Prostate gland (tissue), 2 donors: ENCODE data around the gene SORBS1. TPM values are rescaled to one million over a fixed set of nuclear protein-coding genes. Genes with fewer than 3 reads are reported as not detected.

Experiments used
- DNase-seq: peaks from one replicate; pipeline ENCODE4 v3.0.0-alpha.2; 2019; ENCODE audit warnings: low spot score
- H3K27ac ChIP-seq, 2 donors: fragments of 200-600 bp; sonication (generic); 2 replicates each; pipeline ENCODE4 v1.5.1; 2017 to 2019
- H3K27me3 ChIP-seq: fragments of 200-600 bp; sonication (generic); replicated peaks from 2 replicates; pipeline ENCODE4 v1.5.1; 2019; ENCODE audit not compliant: insufficient read depth
- H3K36me3 ChIP-seq, 2 donors: fragments of 200-600 bp; sonication (generic); 1 replicate in 1 of 2; 2 replicates in 1 of 2; pipeline versions ENCODE4 v1.5.1 to v1.8.1; 2017 to 2019
- H3K4me1 ChIP-seq: fragments of 200-600 bp; sonication (generic); replicated peaks from 2 replicates; pipeline ENCODE4 v1.5.1; 2019
- H3K4me3 ChIP-seq, 2 donors: fragments of 200-600 bp; sonication (generic); 2 replicates each; pipeline ENCODE4 v1.5.1; 2017 to 2019
- H3K9me3 ChIP-seq: fragments of 200-600 bp; sonication (generic); 2 replicates; pipeline ENCODE4 v1.5.1; 2017
- POLR2A ChIP-seq: fragments of 450-650 bp; IDR thresholded peaks from one replicate; pipeline ENCODE4 v1.6.1; 2016; ENCODE audit warnings: antibody characterized with exemption, mild to moderate bottlenecking
- POLR2AphosphoS5 ChIP-seq: sonication (generic); formaldehyde crosslinking; IDR thresholded peaks from one replicate; pipeline ENCODE4 v1.6.1; 2017; ENCODE audit warnings: antibody characterized with exemption
- WGBS: methylation state at CpG from one replicate; pipeline ENCODE4 v1.1.5; 2018; 5-methylcytosine and 5-hydroxymethylcytosine counted together
- intact Hi-C: fragments of 100-400 bp; cut with DNase I; formaldehyde crosslinking; loops from one replicate; pipeline ENCODE4 v1.14.2; 2022
- total RNA-seq, 2 donors: library from RNA; depleted of rRNA; stranded (reverse); fragments of >200 nt; gene quantifications; one replicate each; pipeline ENCODE4 v1.1.0, GENCODE V29; 2016
- TF ChIP-seq, protein P1 (sequence below), 4 experiments: fragments of 200-600 bp in 2 of 4; fragments of 450-650 bp in 2 of 4; sonication (generic) in 2 of 4; IDR thresholded peaks; 1 replicate in 3 of 4; 2 replicates in 1 of 4; pipeline ENCODE4 v1.5.1; 2016 to 2019; ENCODE audit warnings: antibody characterized with exemption in 4 of 4, mild to moderate bottlenecking in 2 of 4, moderate library complexity in 2 of 4

The SORBS1 gene
- total RNA-seq, 2 donors from 2014 or later, result 84.6 to 189 TPM

DNA sequence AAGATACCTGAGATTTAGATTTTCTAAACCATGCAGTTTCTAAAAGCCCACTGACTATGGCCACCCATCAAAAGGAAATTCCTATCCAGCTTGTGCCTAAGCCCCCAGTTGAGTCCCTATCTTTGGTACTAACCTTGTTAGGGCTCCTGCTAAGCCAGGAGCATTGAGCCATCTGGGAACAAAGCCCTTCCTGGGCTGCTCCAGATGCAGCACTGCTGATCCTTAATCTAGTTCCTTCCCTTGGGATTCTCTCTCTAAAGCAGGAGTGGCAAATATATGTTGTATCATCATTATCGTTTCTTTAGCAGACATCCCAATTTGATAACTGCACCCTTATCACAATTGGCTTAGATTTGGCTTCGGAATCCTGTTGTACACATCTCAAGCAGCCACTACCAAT, 245.7 kb downstream of the SORBS1 start:
- Histone ChIP-seq H3K36me3 (no peaks in the 10 kb centered on the region), H3K27ac (no peak overlapping the region), H3K4me3 (no peak overlapping the region), H3K4me1 (no peaks in the 10 kb centered on the region), H3K27me3 (no peaks in the 10 kb centered on the region), H3K9me3 (no peaks in the 10 kb centered on the region)
- WGBS, result 96% methylated on average over 2 of the region's 2 CpGs
- no peak for DNase-seq
- TF ChIP-seq POLR2A, result no peak
- no peak for TF ChIP-seq POLR2AphosphoS5
- TF ChIP-seq, protein P1, sequence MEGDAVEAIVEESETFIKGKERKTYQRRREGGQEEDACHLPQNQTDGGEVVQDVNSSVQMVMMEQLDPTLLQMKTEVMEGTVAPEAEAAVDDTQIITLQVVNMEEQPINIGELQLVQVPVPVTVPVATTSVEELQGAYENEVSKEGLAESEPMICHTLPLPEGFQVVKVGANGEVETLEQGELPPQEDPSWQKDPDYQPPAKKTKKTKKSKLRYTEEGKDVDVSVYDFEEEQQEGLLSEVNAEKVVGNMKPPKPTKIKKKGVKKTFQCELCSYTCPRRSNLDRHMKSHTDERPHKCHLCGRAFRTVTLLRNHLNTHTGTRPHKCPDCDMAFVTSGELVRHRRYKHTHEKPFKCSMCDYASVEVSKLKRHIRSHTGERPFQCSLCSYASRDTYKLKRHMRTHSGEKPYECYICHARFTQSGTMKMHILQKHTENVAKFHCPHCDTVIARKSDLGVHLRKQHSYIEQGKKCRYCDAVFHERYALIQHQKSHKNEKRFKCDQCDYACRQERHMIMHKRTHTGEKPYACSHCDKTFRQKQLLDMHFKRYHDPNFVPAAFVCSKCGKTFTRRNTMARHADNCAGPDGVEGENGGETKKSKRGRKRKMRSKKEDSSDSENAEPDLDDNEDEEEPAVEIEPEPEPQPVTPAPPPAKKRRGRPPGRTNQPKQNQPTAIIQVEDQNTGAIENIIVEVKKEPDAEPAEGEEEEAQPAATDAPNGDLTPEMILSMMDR (IDR thresholded peaks at IDR 0.05), result no peak
- intact Hi-C loops, result no loop called here

DNA sequence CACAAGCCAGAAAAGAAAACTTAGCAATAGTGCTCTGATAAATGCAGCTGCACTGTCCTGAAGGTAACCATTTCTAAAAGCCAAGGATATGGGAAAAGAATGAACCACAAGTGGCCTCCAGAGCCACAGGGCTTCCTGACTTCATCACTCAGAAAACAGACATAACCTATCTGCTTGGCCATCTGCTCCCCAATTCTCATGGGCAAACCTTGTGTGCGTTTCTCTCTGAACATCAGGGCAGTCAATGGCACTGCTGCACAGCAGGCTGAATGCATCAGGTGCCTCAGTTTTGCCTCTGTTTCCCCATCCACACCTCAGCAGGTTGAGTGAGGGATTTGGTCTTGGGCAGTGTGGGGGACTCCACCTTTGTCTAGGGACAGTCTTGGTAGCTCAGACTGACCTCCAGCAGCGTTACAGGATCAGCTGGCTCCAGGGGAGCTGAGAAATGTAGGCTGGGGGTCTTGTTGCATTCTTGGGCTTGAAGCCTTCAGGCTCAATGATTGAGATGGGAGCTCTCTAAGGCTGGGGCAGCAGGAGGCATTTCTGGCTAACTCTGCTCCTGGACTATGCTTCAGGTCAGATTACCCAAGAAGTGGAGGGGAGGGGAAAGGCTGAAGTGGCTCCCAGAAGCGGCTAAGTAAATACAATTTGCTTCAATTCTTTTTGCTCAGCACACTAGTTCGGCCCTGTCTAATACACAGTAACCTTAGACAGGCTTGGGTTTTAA, 246.8 kb downstream of the SORBS1 start:
- intact Hi-C loops, result no loop called here
- no peak for DNase-seq
- whole genome bisulfite sequencing, result 87% methylated on average over 4 of the region's 4 CpGs

DNA sequence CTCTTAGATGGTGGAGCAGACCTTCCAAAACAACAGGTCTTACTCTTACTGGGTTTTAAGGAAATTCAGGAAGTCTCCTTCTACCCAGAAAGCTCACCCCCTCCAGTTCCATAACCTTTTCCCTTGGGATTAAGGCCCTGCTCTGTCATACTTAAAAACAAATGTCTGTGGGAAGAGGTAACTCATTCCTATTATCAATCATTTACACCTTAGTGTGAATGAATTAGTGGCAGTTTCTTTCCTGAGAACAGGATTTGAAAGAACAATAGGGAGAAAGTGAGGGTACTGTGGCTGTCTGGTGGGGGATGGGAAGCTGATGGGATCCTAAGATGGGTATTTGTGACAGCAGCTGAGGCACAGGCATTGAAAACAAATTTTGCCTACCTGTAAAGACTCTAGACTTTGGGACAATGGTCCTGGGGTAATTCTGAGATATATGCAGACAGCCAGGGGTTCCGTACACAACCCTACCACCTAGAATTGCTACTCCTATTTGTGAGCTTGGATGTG, 248.1 kb downstream of the SORBS1 start:
- H3K27me3 ChIP-seq, result no peaks in the 10 kb centered on the region
- H3K27ac ChIP-seq, result no peak overlapping the region
- no peaks in the 10 kb centered on the region for H3K9me3 ChIP-seq
- H3K4me1 ChIP-seq, result no peaks in the 10 kb centered on the region
- no peak for DNase-seq
- intact Hi-C loops, result no loop called here
- 74% methylated on average over 1 of the region's 1 CpG for WGBS
- no peak overlapping the region for H3K4me3 ChIP-seq
- no peaks in the 10 kb centered on the region for H3K36me3 ChIP-seq
- TF ChIP-seq POLR2A, result no peak
- TF ChIP-seq, protein P1 (IDR thresholded peaks at IDR 0.05), result no peak
- no peak for TF ChIP-seq POLR2AphosphoS5

More for the DNA sequence above, 246.8 kb downstream of the SORBS1 start:
- Histone ChIP-seq H3K4me1 (no peaks in the 10 kb centered on the region), H3K4me3 (no peak overlapping the region), H3K9me3 (no peaks in the 10 kb centered on the region), H3K27me3 (no peaks in the 10 kb centered on the region), H3K27ac (no peak overlapping the region), H3K36me3 (no peaks in the 10 kb centered on the region)
- TF ChIP-seq POLR2AphosphoS5, result no peak
- TF ChIP-seq POLR2A, result no peak
- TF ChIP-seq, protein P1 (IDR thresholded peaks at IDR 0.05), result no peak

DNA sequence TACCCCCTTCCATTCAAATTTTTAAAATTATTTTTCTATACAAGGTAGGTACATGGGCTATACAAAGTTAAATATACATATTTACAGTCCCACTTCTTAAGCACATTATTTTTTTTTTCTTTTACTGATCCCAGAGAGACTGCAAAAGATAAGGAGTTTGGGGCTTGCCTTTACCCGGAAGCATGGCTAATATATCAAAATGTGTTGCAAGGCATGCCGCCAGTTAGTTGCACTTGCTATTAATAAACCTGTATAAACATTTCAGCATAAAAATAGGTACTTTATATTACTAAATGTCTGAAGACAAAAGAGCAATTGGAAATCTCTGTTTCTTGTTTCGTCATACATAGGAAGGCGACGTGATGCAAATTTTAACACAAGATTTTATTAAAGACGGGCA, 248.9 kb downstream of the SORBS1 start:
- no peaks in the 10 kb centered on the region for H3K4me1 ChIP-seq
- TF ChIP-seq, protein P1 (IDR thresholded peaks at IDR 0.05), result no peak
- no peak for TF ChIP-seq POLR2A
- TF ChIP-seq POLR2AphosphoS5, result no peak
- intact Hi-C loops, result no loop called here
- WGBS, result 72% methylated on average over 6 of the region's 6 CpGs
- H3K9me3 ChIP-seq, result no peaks in the 10 kb centered on the region
- no peak overlapping the region for H3K4me3 ChIP-seq
- H3K27me3 ChIP-seq, result no peaks in the 10 kb centered on the region
- H3K36me3 ChIP-seq, result no peaks in the 10 kb centered on the region
- DNase-seq, result no peak
- H3K27ac ChIP-seq, result no peak overlapping the region

DNA sequence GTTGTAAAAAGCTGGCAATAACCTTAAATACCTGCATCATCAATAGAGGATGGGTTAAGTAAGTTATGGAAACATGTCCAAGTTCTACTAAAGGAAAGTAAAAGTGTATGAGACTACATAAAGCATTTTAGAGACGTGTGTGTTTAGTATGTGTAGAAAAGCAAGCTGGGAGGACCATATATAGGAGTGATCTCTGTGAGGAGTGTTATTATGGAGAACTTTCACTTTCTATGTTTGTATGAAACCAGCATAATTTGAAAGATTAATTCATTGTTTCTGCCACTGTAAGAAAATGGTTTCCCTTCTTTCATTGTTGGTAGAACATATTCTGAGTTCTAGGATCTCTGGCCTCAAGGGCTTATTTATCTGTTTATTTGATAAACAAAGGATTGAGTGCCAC, 251.2 kb downstream of the SORBS1 start:
- TF ChIP-seq POLR2A (no peak), POLR2AphosphoS5 (no peak)
- TF ChIP-seq, protein P1 (IDR thresholded peaks at IDR 0.05), result no peak
- Histone ChIP-seq H3K4me1 (no peaks in the 10 kb centered on the region), H3K9me3 (no peaks in the 10 kb centered on the region), H3K27me3 (no peaks in the 10 kb centered on the region), H3K27ac (no peak overlapping the region), H3K36me3 (no peaks in the 10 kb centered on the region), H3K4me3 (no peak overlapping the region)
- WGBS, result 18% methylated on average over 1 of the region's 1 CpG
- intact Hi-C loops, result no loop called here
- no peak for DNase-seq
